ENCODE results near the gene KRT72.
A peak's percentile ranks its signal among the peaks of the same experiment; 100 is the strongest.

The KRT72 gene

DNA sequence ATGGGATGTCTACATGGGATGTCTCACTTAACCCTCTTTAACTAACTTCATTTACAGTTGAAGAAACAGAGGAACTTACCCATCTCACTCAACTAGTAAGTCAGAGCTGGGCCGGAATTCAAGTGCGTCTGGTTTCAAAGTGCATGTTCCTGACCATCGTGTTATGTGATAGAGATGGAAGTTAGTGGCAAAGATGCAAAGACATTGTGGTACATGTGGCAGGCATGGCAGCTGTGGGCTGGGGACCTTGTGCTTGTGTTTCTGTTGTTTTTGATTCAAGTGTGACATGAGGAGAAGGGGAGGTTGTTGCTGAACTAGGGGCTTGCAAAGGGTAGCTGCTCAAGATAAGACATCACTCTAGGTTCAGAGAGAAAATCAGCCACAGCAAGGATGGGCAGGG is 25.3 kb downstream of the KRT72 start:
- H3K14ac ChIP-seq (ENCODE audit: low read length) = no peak overlapping the region
- H3K27me3 ChIP-seq (ENCODE audit: insufficient read depth, low read length) = no peaks in the 10 kb centered on the region
- H2AFZ ChIP-seq (ENCODE audit: insufficient read depth, low read length, poor library complexity) = no peak overlapping the region
- no peak overlapping the region for H4K12ac ChIP-seq (ENCODE audit: low read depth, low read length)
- H2BK120ac ChIP-seq (ENCODE audit: insufficient read depth, low read length, poor library complexity) = no peak overlapping the region
- no CpG with 5 or more reads among the region's 3 CpGs for WGBS (ENCODE audit: extremely low coverage, insufficient coverage, insufficient read length)
- DNase-seq = no peak
- H3K79me2 ChIP-seq (ENCODE audit: control insufficient read depth, insufficient read depth, low read length, poor library complexity) = no peaks in the 10 kb centered on the region
- H3K9me3 ChIP-seq (ENCODE audit: insufficient read depth, low read depth, low read length) = peaks cover 4% of the 10 kb centered on the region
- no peak overlapping the region for H3K23ac ChIP-seq (ENCODE audit: low read length)
- H3K27ac ChIP-seq (ENCODE audit: low read depth, low read length) = no peak overlapping the region
- H3K4me3 ChIP-seq (ENCODE audit: low read depth, low read length) = no peak overlapping the region
- no peak overlapping the region for H2BK5ac ChIP-seq (ENCODE audit: low read depth, low read length, poor library complexity)
- H3K36me3 ChIP-seq (ENCODE audit: control insufficient read depth in 1 of 2, insufficient read depth in 2 of 2, low read length in 2 of 2) = no peaks in the 10 kb centered on the region
- peaks cover 0 to 2% of the 10 kb centered on the region in 2 experiments for H3K4me1 ChIP-seq (ENCODE audit: control insufficient read depth in 1 of 2, insufficient read depth in 2 of 2, low read length in 2 of 2)
- no peak overlapping the region for H4K91ac ChIP-seq (ENCODE audit: low read depth, low read length)
- H3K79me1 ChIP-seq (ENCODE audit: low read length) = no peaks in the 10 kb centered on the region
- no peak overlapping the region for H2AK5ac ChIP-seq (ENCODE audit: low read length)
- no peak overlapping the region for H3K9ac ChIP-seq (ENCODE audit: low read length)
- no peak overlapping the region for H3K18ac ChIP-seq (ENCODE audit: low read length)
- H3K4ac ChIP-seq (ENCODE audit: low read depth, low read length) = no peak overlapping the region
- no peak overlapping the region for H4K8ac ChIP-seq (ENCODE audit: low read depth, low read length)
- no peak overlapping the region for H3K4me2 ChIP-seq (ENCODE audit: low read length)
- no peak overlapping the region for H2BK12ac ChIP-seq (ENCODE audit: low read length)

DNA sequence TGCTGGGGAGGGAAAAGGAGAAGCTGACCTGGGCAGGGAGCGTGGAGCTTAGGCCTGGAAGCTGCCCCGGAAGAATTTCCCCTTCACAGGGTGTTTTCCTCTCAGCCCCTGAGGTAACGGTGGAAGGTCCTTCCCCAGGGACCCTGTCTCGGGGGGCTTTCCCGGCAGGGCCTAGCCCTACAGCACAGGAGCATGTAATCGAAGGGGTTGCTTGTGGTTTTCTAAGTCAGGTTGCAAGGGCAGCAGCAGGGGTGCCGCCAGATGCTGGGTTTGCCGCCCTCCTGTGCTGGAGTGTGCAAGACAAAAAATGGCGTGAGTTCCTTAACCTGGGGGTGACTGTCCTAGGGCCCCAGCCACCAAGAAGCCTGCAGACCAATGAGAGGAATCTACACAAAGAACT is 26.0 kb downstream of the KRT72 start:
- no peak overlapping the region for H3K14ac ChIP-seq (ENCODE audit: low read length)
- H2BK120ac ChIP-seq (ENCODE audit: insufficient read depth, low read length, poor library complexity) = no peak overlapping the region
- H4K8ac ChIP-seq (ENCODE audit: low read depth, low read length) = no peak overlapping the region

DNA sequence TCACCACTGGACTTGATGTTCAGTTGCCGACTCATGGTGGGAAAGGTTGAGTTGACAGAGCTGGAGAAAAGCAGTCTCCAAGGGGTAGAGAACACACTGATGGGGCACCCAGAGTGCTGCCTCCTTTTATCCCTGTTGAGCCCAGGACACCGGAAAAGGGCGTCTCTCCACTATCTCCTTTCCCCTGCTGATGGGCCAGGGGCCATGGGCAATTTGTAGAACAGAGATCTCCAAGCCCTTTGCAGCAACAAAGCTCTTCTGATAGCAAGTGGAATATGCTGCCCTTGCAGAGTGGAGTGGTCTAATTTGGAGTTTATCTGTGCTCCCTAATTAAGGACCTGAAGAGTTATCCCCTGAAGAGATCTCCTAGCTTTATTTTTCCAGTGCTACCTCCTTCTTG is 27.5 kb downstream of the KRT72 start, which contains the start of gene KRT74:
Gene KRT74 (minus strand): TSS at position 101 of the 400 bp plus-strand sequence. CDS start 66 bp downstream, at position 35.
- Histone ChIP-seq H3K4ac (ENCODE audit: low read depth, low read length) (no peak within 1 kb of the TSS), H4K91ac (ENCODE audit: low read depth, low read length) (no peak within 1 kb of the TSS), H2BK5ac (ENCODE audit: low read depth, low read length, poor library complexity) (no peak within 1 kb of the TSS), H3K27ac (ENCODE audit: low read depth, low read length) (no peak within 1 kb of the TSS), H4K12ac (ENCODE audit: low read depth, low read length) (no peak within 1 kb of the TSS), H3K14ac (ENCODE audit: low read length) (no peak within 1 kb of the TSS), H3K27me3 (ENCODE audit: insufficient read depth, low read length) (no peaks in the 10 kb centered on the region), H3K79me1 (ENCODE audit: low read length) (no peaks in the 10 kb centered on the region), H2AFZ (ENCODE audit: insufficient read depth, low read length, poor library complexity) (no peak within 1 kb of the TSS), H3K9ac (ENCODE audit: low read length) (no peak within 1 kb of the TSS), H2AK5ac (ENCODE audit: low read length) (no peak within 1 kb of the TSS), H3K23ac (ENCODE audit: low read length) (no peak within 1 kb of the TSS), H3K4me3 (ENCODE audit: low read depth, low read length) (peak within 1 kb of the TSS; percentile 47), H3K4me2 (ENCODE audit: low read length) (no peak within 1 kb of the TSS), H3K18ac (ENCODE audit: low read length) (no peak within 1 kb of the TSS), H2BK120ac (ENCODE audit: insufficient read depth, low read length, poor library complexity) (no peak within 1 kb of the TSS), H3K9me3 (ENCODE audit: insufficient read depth, low read depth, low read length) (peaks cover 3% of the 10 kb centered on the region), H4K8ac (ENCODE audit: low read depth, low read length) (no peak within 1 kb of the TSS), H2BK12ac (ENCODE audit: low read length) (no peak within 1 kb of the TSS), H3K79me2 (ENCODE audit: control insufficient read depth, insufficient read depth, low read length, poor library complexity) (no peaks in the 10 kb centered on the region), H3K4me1 (ENCODE audit: control insufficient read depth in 1 of 2, insufficient read depth in 2 of 2, low read length in 2 of 2) (peaks cover 0 to 2% of the 10 kb centered on the region in 2 experiments), H3K36me3 (ENCODE audit: control insufficient read depth in 1 of 2, insufficient read depth in 2 of 2, low read length in 2 of 2) (no peaks in the 10 kb centered on the region)
- WGBS (ENCODE audit: extremely low coverage, insufficient coverage, insufficient read length) = no CpG with 5 or more reads among the region's 3 CpGs
- DNase-seq = no peak

More for the DNA sequence above, 26.0 kb downstream of the KRT72 start:
- H2AFZ ChIP-seq (ENCODE audit: insufficient read depth, low read length, poor library complexity) = no peak overlapping the region
- H3K36me3 ChIP-seq (ENCODE audit: control insufficient read depth in 1 of 2, insufficient read depth in 2 of 2, low read length in 2 of 2) = no peaks in the 10 kb centered on the region
- H3K27me3 ChIP-seq (ENCODE audit: insufficient read depth, low read length) = no peaks in the 10 kb centered on the region
- no peak overlapping the region for H2BK5ac ChIP-seq (ENCODE audit: low read depth, low read length, poor library complexity)
- no CpG with 5 or more reads among the region's 9 CpGs for WGBS (ENCODE audit: extremely low coverage, insufficient coverage, insufficient read length)
- no peak overlapping the region for H2AK5ac ChIP-seq (ENCODE audit: low read length)
- H4K91ac ChIP-seq (ENCODE audit: low read depth, low read length) = no peak overlapping the region
- no peak overlapping the region for H3K4ac ChIP-seq (ENCODE audit: low read depth, low read length)
- no peak overlapping the region for H2BK12ac ChIP-seq (ENCODE audit: low read length)
- H3K27ac ChIP-seq (ENCODE audit: low read depth, low read length) = no peak overlapping the region
- peaks cover 4% of the 10 kb centered on the region for H3K9me3 ChIP-seq (ENCODE audit: insufficient read depth, low read depth, low read length)
- H3K18ac ChIP-seq (ENCODE audit: low read length) = no peak overlapping the region
- H3K4me1 ChIP-seq (ENCODE audit: control insufficient read depth in 1 of 2, insufficient read depth in 2 of 2, low read length in 2 of 2) = peaks cover 0 to 2% of the 10 kb centered on the region in 2 experiments
- no peaks in the 10 kb centered on the region for H3K79me1 ChIP-seq (ENCODE audit: low read length)
- H3K4me3 ChIP-seq (ENCODE audit: low read depth, low read length) = no peak overlapping the region
- H4K12ac ChIP-seq (ENCODE audit: low read depth, low read length) = no peak overlapping the region
- H3K23ac ChIP-seq (ENCODE audit: low read length) = no peak overlapping the region
- DNase-seq = no peak
- H3K79me2 ChIP-seq (ENCODE audit: control insufficient read depth, insufficient read depth, low read length, poor library complexity) = no peaks in the 10 kb centered on the region
- H3K4me2 ChIP-seq (ENCODE audit: low read length) = no peak overlapping the region
- no peak overlapping the region for H3K9ac ChIP-seq (ENCODE audit: low read length)

DNA sequence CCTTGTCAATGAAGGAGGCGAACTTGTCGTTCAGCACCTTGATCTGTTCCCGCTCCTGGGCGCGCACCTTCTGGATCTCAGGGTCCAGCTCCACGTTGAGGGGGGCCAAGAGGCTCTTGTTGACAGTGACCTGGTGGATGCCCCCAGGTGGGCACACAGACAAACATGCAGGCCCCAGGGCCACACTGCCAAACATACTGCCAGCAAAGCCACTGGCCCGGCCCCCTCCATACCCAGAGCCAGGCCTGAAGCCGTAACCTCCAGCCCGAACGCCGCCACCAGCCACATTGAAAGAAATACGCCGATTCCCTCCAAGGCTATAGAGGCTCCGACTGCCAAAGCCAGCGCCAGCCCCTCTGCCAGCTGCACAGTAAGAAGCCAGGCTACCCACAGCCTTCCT is 28.0 kb downstream of the KRT72 start:
- Histone ChIP-seq H2BK120ac (ENCODE audit: insufficient read depth, low read length, poor library complexity) (no peak overlapping the region), H3K9me3 (ENCODE audit: insufficient read depth, low read depth, low read length) (peaks cover 3% of the 10 kb centered on the region), H3K23ac (ENCODE audit: low read length) (no peak overlapping the region), H4K91ac (ENCODE audit: low read depth, low read length) (no peak overlapping the region), H4K8ac (ENCODE audit: low read depth, low read length) (no peak overlapping the region), H3K36me3 (ENCODE audit: control insufficient read depth in 1 of 2, insufficient read depth in 2 of 2, low read length in 2 of 2) (no peaks in the 10 kb centered on the region), H3K4me3 (ENCODE audit: low read depth, low read length) (peak overlapping the region; percentile 47), H3K79me1 (ENCODE audit: low read length) (no peaks in the 10 kb centered on the region), H3K27me3 (ENCODE audit: insufficient read depth, low read length) (no peaks in the 10 kb centered on the region), H3K4ac (ENCODE audit: low read depth, low read length) (no peak overlapping the region), H2BK5ac (ENCODE audit: low read depth, low read length, poor library complexity) (no peak overlapping the region), H2AK5ac (ENCODE audit: low read length) (no peak overlapping the region), H3K4me1 (ENCODE audit: control insufficient read depth in 1 of 2, insufficient read depth in 2 of 2, low read length in 2 of 2) (peaks cover 0 to 2% of the 10 kb centered on the region in 2 experiments), H2BK12ac (ENCODE audit: low read length) (no peak overlapping the region), H3K9ac (ENCODE audit: low read length) (no peak overlapping the region), H4K12ac (ENCODE audit: low read depth, low read length) (no peak overlapping the region), H3K18ac (ENCODE audit: low read length) (no peak overlapping the region), H2AFZ (ENCODE audit: insufficient read depth, low read length, poor library complexity) (no peak overlapping the region), H3K79me2 (ENCODE audit: control insufficient read depth, insufficient read depth, low read length, poor library complexity) (no peaks in the 10 kb centered on the region), H3K14ac (ENCODE audit: low read length) (no peak overlapping the region), H3K27ac (ENCODE audit: low read depth, low read length) (no peak overlapping the region), H3K4me2 (ENCODE audit: low read length) (no peak overlapping the region)
- WGBS (ENCODE audit: extremely low coverage, insufficient coverage, insufficient read length) = no CpG with 5 or more reads among the region's 15 CpGs
- DNase-seq = no peak
